Tibial nerve (tissue), 4 donors: ENCODE measurements around the gene ITGAD. TPM values are rescaled to one million over a fixed set of nuclear protein-coding genes. Genes with fewer than 3 reads are reported as not detected.

Experiments used
- DNase-seq, 2 donors: peaks; one replicate each; pipeline ENCODE4 v3.0.0-alpha.2; 2019; ENCODE audit warnings: low spot score in 2 of 2
- H3K27ac ChIP-seq, 4 donors: fragments of 200-600 bp; sonication (generic) in 3 of 4; one replicate each; pipeline ENCODE4 v1.5.1; 2017 to 2019; ENCODE audit warnings: mild to moderate bottlenecking in 1 of 4
- H3K27me3 ChIP-seq, 2 donors: fragments of 200-600 bp; sonication (generic) in 1 of 2; one replicate each; pipeline versions ENCODE4 v1.5.1 to v1.6.0; 2017 to 2019
- H3K36me3 ChIP-seq, 3 donors: fragments of 200-600 bp; sonication (generic); one replicate each; pipeline ENCODE4 v1.5.1; 2018 to 2019
- H3K4me1 ChIP-seq, 4 donors: fragments of 200-600 bp; sonication (generic) in 3 of 4; one replicate each; pipeline ENCODE4 v1.5.1; 2017 to 2019
- H3K4me3 ChIP-seq, 4 donors: fragments of 200-600 bp; sonication (generic) in 3 of 4; one replicate each; pipeline ENCODE4 v1.5.1; 2017 to 2019; ENCODE audit warnings: mild to moderate bottlenecking in 1 of 4, moderate library complexity in 1 of 4
- H3K9me3 ChIP-seq, 4 donors: fragments of 200-600 bp; sonication (generic) in 3 of 4; one replicate each; pipeline ENCODE4 v1.5.1; 2017 to 2019
- CTCF ChIP-seq, 5 experiments: fragments of 200-600 bp in 3 of 5; fragments of 450-650 bp in 2 of 5; sonication (generic) in 3 of 5; IDR thresholded peaks; one replicate each; pipeline ENCODE4 v1.5.1; 2016 to 2019; ENCODE audit warnings: antibody characterized with exemption in 5 of 5, mild to moderate bottlenecking in 3 of 5, moderate library complexity in 2 of 5
- EP300 ChIP-seq, 2 donors: sonication (generic); formaldehyde crosslinking; IDR thresholded peaks; one replicate each; pipeline ENCODE4 v1.6.1; 2017; ENCODE audit warnings: antibody characterized with exemption in 2 of 2, mild to moderate bottlenecking in 1 of 2
- POLR2A ChIP-seq, 2 donors: fragments of 450-650 bp; IDR thresholded peaks; one replicate each; pipeline ENCODE4 v1.6.1; 2017; ENCODE audit warnings: antibody characterized with exemption in 2 of 2, mild to moderate bottlenecking in 2 of 2, moderate library complexity in 2 of 2
- WGBS, 2 donors: methylation state at CpG; one replicate each; pipeline ENCODE4 v1.1.5; 2018; 5-methylcytosine and 5-hydroxymethylcytosine counted together
- total RNA-seq, 4 donors: library from RNA; depleted of rRNA; stranded (reverse); fragments of >200 nt; gene quantifications; one replicate each; pipeline ENCODE4 v1.1.0, GENCODE V29; 2016

The ITGAD gene
- total RNA-seq, 4 donors from 2014 or later: under 0.01 to 0.22 TPM; not detected in 2

GRCh38 chr16:31456988-31457360 lies 63.8 kb downstream of the ITGAD start:
- Histone ChIP-seq H3K9me3 (no peaks in the 10 kb centered on the region), H3K27me3 (no peaks in the 10 kb centered on the region), H3K4me3 (no peak overlapping the region), H3K27ac (no peak overlapping the region), H3K36me3 (peaks cover 0 to 12% (median 0%) of the 10 kb centered on the region in 3 donors), H3K4me1 (peaks cover 0 to 79% (median 46%) of the 10 kb centered on the region in 4 donors)
- WGBS, 2 donors: 65 to 71% methylated on average over 8 of the region's 8 CpGs
- no peak for DNase-seq
- TF ChIP-seq POLR2A (IDR thresholded peaks at IDR 0.05): no peak
- TF ChIP-seq EP300 (IDR thresholded peaks at IDR 0.05): no peak
- TF ChIP-seq CTCF (IDR thresholded peaks at IDR 0.05): no peak

- Histone ChIP-seq H3K4me3 (peak overlapping the region; percentile 75 to 97 (median 86)), H3K4me1 (peaks cover 0 to 66% (median 37%) of the 10 kb centered on the region in 4 donors), H3K36me3 (peaks cover 0 to 25% (median 0%) of the 10 kb centered on the region in 3 donors), H3K27me3 (no peaks in the 10 kb centered on the region), H3K27ac (peak overlapping the region; percentile 97 to 100 (median 100)), H3K9me3 (no peaks in the 10 kb centered on the region)
- 2 to 4% methylated on average over 23 to 30 of the region's 42 CpGs for WGBS, 2 donors
- TF ChIP-seq POLR2A (IDR thresholded peaks at IDR 0.05) (no peak), EP300 (IDR thresholded peaks at IDR 0.05) (no peak), CTCF (IDR thresholded peaks at IDR 0.05) (no peak)
- DNase-seq: no peak
Observed at GRCh38 chr16:31458073-31458843, 65.1 kb downstream of the ITGAD start.

GRCh38 chr16:31458844-31459686 lies 65.9 kb downstream of the ITGAD start, which contains the start of gene ARMC5:
TSS of gene ARMC5 (plus strand) at chr16:31459501. CDS start at chr16:31459525, 24 bp downstream.
- WGBS, 2 donors: 0% methylated on average over 47 to 55 of the region's 91 CpGs
- TF ChIP-seq EP300 (IDR thresholded peaks at IDR 0.05) (peak; percentile 81 to 94), POLR2A (IDR thresholded peaks at IDR 0.05) (peak; percentile 14 to 75), CTCF (IDR thresholded peaks at IDR 0.05) (peak; percentile 26 to 86 (median 70))
- peak within 1 kb of the TSS; percentile 97 to 100 (median 100) for H3K27ac ChIP-seq
- H3K4me1 ChIP-seq: peaks cover 0 to 58% (median 28%) of the 10 kb centered on the region in 4 donors
- H3K27me3 ChIP-seq: no peaks in the 10 kb centered on the region
- H3K36me3 ChIP-seq: peaks cover 0 to 33% (median 0%) of the 10 kb centered on the region in 3 donors
- H3K4me3 ChIP-seq: peak within 1 kb of the TSS; percentile 75 to 97 (median 86)
- H3K9me3 ChIP-seq: no peaks in the 10 kb centered on the region
- DNase-seq: peak; percentile 89 to 94

- Histone ChIP-seq H3K27me3 (no peaks in the 10 kb centered on the region), H3K4me1 (peaks cover 0 to 50% (median 22%) of the 10 kb centered on the region in 4 donors), H3K27ac (peak overlapping the region; percentile 97 to 100 (median 100)), H3K36me3 (peaks cover 0 to 42% (median 0%) of the 10 kb centered on the region in 3 donors), H3K9me3 (no peaks in the 10 kb centered on the region), H3K4me3 (peak overlapping the region; percentile 75 to 97 (median 86))
- WGBS, 2 donors: 4 to 5% methylated on average over 15 to 27 of the region's 61 CpGs
- peak; percentile 99 to 100 for DNase-seq
- peak in 1 of 2 donors; percentile 2 for TF ChIP-seq POLR2A (IDR thresholded peaks at IDR 0.05)
- peak in 1 of 5 experiments; percentile 17 for TF ChIP-seq CTCF (IDR thresholded peaks at IDR 0.05)
- peak; percentile 30 to 90 for TF ChIP-seq EP300 (IDR thresholded peaks at IDR 0.05)
Observed at GRCh38 chr16:31459687-31460581, 66.8 kb downstream of the ITGAD start.
